Activated CD4-positive, alpha-beta T cell treated with anti-CD3 and anti-CD28 coated beads for 1 hour (primary cell): Measurements from ENCODE around the gene BTBD9.

Experiments used
- DNase-seq: peaks from one replicate; pipeline ENCODE4 v3.0.0-alpha.2; 2020

BTBD9 gene

DNA sequence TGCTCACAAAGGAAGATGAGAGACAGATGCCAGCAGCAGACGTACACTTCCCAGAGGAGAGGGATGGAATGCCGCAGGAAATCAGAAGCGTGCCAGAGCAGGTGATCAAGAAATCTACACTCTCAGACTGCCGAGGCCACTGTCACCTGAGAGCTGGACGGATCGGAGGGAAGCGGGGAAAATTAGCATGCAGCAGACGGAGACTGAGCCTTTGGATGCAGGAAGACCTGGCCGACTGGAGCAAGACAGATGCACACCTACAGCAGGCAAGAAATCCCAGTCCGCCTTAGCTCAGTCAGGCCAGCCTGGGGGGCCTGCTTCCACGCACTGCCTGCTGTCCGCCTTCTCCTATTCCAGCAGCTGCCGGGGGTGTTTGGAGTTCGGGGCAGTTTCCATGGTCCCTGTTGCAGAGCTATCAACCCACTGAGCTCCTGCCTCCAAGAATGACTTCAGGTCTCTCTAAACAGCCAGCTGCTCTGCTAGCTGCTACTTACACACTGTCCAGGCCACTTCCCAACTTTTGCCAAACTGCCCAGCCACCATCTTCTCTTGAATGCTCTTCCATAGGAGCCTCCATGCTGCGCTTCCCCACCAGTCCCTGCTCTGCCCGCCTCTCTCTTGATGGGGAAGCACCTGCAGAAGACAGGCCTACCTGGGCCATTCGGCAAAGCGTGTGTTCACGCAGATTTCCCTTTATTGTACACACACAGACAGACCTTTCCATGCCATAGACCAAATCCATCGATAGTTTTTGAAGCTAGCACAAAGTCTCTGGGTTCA is 451.7 kb downstream of the BTBD9 start:
- DNase-seq = no peak

DNA sequence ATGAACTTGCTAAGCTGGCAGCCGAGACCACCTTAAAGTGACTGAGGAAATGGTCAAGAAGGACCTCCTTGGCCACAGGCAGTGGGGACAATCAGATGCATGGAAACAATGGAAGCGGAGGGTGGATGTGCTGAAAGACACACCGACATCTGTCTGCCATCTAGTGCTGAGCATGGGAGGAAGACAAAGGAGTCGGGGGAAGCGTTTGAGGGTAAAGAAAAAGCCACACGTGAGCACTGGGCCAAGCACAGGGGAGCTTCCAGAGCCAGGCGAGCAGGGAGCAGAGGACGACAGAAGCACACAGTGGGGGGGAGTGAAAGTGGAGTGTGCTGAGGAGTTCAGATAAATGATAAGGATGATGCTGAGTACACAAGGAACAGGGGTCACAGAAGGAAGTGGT is 452.4 kb downstream of the BTBD9 start:
- no peak for DNase-seq

DNA sequence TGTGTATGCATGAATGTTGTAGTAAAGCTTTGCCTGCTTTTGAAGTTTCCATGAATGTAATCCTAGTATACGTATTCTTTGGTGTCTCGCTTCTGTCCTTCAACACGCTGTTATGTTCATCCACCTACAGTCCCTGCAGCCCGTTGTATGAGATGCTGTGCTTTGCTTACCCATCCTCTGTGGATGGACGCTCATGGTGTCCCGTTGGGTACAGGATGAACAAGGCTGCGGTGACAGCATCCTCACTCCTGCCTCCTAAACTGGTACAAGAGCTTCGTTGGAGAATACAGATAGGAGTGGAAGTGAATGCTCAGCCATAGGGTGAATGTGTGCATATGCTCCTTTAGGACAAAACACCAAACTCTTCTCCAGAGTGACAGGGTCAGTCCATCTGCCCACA is 454.0 kb downstream of the BTBD9 start:
- no peak for DNase-seq

DNA sequence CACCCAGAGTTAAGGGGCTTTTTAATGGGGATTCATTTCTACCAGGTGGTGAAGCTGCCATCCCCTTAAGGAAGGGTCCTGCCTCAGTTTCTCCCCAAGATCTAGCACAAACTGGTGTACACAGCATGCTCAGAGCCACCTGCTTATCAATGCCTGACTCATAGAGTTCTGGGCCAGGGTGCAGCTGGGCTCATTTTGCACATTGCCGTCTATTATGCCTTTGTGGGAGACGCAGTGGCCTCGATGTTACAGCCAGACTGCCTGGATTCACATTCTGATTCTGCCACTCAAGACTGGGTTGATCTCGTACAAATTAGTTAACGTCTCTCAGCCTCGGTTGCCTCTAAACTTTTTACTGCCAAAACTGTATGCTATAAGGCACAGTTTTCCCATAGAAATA is 454.5 kb downstream of the BTBD9 start:
- DNase-seq = no peak

DNA sequence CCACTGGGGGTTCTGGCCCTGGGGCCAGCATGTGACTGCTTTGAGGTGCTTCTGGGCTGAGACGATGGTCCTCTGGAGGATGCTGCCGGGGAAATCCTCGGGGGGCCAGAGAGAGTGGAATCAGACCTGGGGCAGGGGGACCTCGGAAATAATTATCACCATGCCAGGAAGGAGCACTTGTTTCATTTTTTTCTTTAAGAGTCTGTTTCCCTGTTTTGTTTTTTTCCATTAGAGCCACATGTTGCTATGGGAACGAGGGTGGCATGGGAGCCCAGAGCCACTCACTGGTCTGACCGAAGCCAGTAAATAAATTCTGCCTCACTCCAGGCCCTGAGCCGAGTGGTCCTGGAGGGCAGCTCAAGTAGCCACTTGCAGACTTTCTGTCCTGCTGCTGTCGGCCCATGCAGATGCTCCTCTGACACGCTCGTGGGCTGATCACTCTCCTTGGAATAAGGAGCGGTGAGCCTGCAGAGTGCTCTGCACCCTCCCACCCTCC is 455.1 kb downstream of the BTBD9 start:
- no peak for DNase-seq

DNA sequence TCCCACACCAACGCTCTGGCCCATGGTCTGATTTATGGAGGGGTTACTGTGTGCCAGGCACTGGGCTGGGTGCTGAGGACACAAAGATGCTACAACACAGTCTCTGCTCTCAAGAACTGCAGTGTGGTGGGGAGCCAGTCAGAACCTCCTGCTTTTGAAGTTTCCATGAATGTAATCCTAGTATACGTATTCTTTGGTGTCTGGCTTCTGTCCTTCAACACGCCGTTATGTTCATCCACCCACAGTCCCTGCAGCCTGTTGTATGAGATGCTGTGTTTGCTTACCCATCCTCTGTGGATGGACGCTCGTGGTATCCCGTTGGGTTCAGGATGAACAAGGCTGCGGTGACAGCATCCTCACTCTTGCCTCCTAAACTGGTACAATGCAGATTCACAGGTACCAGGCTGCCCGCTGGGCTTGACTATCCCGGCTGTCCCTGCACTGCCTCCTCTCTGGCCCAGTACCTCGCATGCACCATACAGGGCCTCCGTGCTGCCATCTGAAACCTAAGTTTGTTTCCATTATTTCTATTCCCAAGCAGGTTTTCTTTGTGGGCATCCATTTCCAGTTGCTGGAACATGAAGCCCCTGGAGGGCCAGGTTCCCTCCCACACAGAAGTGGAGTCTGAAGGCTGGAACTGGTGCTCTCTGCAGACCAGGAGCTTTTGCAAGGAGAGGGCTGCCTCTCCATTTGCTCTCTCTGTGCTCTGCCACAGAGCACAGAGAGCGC is 455.7 kb downstream of the BTBD9 start:
- DNase-seq = no peak

- no peak for DNase-seq
Measured at GRCh38 chr6:38182426-38182825, 457.3 kb downstream of the BTBD9 start.

- DNase-seq = no peak
Measured at GRCh38 chr6:38180586-38180985, 459.1 kb downstream of the BTBD9 start.

DNA sequence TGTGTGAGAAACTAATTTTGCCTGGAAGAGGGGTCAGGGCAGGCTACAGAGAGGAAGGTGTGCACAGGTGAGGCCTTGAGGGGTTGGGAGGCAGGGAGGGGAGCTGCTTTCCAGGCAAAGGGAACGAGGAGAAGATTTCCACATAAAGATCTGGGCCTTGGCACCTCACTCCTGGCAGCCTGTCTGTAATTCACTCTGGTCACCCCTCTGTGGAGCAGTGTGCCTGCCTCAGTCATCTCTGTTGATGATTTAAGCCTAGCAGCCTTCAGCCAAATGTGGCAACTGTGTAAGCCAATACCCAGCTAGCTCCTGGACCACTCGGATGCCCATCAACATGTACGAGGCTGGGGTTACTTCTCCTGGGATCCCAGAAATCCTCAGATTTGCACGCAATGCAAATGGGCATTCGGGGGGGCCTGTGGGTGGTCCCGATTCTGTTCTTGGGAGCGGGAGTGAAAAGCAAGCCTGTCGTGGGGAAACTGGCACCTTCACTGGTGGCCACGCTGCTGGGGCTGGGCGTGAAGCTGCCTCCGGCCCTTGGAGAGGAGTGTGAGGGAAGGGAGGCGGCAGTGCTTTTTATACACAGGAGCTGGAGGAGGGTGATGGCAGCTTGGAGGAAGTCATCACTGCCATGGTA is 459.8 kb downstream of the BTBD9 start:
- no peak for DNase-seq

GRCh38 chr6:38179300-38179699 is 460.4 kb downstream of the BTBD9 start:
- DNase-seq = no peak

DNA sequence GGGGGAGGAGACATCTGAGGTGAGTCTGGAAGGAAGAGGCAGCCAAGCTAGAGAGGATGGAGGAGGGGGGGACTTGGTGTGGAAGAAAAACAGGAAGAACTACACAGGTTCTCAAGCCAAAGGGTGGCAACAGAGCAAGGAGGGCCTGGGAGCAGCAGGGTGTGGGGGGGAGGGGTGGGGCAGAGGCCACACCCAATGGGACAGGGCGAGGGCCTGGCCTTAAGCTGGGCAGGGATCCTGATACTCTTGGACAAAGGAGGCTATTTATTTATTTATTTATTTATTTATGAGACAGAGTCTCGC is 461.2 kb downstream of the BTBD9 start:
- DNase-seq = no peak

- no peak for DNase-seq
Measured at GRCh38 chr6:38177882-38178583, 461.7 kb downstream of the BTBD9 start.

GRCh38 chr6:38176797-38177751 is 462.7 kb downstream of the BTBD9 start:
- no peak for DNase-seq

DNA sequence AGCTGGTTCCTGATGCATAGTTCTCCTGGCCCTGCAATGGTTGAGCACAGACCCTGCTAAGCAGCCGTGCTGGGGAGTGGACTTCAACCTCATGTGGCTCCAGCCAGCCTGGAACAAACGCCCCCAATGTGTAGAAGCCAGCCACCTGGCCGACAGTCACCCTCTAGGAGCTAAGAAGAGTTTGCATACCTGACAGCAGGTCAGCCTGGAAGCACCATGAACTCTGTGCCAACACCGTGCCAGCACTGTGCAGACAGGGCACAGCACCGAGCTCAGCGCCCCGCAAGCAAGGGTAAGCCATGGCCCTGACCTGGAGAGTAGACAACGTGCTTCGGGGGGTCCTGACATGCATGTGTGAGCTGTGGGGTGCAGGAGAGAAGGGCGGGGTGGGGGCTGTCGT is 463.9 kb downstream of the BTBD9 start:
- no peak for DNase-seq

DNA sequence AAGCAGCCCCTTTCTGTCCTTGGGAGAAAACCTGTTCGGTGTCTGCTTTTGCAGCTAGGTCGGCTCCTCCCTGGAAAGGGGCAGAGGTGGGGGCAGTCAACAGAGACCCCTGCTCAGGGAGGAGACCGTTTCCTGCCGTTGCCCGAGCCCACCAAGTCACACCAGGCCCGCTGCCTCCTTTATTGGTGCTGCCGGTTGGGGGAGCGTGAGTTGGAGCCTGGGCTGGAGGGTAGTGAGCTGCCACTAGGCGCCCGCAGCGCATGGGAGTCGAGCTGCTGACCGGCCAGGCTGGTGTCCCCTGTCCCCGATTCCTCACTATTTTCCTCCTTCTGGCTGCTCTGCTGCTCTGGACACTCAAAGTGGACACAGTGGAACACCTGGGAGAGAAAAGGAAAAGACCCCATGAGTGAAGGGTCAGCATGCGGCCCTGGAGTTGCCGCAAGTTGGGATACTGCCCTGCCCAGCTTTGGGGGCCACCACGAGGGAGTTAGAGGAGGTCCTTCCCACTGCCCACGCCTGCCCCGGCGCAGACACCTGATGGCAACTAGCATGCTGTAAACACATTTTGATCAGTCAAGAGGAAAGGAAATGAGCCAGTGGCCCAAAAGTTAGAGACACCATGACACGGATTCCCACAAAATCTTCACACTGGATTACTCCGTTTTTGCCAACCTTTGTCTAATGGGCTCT is 464.8 kb downstream of the BTBD9 start:
- DNase-seq = no peak

DNA sequence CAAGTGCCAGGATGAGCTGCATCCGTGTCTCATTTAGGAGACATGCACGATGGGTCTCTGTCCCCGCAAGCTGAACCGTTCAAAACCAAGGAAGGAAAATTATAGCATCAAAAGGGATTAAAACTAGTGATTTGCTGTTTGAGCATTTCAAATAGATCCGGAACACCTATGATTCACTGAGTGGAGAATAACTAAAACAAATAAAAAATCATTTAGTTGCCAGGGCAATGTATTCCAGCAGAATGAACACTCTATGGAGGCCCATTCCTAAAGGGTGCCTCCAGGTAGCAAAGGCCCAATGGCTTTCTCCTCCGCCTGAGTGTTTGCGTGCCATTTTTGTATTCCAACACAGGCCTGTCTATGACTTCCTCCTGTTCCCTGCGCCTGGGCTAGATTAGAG is 465.4 kb downstream of the BTBD9 start:
- DNase-seq = no peak

DNA sequence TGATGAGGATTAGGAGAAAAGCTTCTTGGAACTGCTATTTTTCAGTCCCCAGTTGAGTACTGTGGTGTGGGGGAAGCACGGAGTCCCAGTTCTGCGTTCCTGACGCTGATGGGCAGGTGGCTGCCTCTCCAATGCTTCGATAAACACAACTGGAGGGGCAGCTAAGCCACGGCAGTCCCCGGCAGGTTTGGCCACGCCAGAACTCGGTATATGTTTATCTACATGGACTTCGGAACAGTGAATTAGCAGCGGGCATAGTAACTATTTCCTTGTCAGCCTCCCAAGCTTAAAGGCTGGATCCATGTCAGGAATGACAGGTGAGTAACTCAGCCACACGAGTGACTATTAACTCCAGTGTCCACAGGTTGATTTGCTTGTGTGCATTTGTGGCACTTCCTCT is 465.8 kb downstream of the BTBD9 start:
- DNase-seq = no peak

GRCh38 chr6:38172739-38173410 is 466.9 kb downstream of the BTBD9 start:
- no peak for DNase-seq

DNA sequence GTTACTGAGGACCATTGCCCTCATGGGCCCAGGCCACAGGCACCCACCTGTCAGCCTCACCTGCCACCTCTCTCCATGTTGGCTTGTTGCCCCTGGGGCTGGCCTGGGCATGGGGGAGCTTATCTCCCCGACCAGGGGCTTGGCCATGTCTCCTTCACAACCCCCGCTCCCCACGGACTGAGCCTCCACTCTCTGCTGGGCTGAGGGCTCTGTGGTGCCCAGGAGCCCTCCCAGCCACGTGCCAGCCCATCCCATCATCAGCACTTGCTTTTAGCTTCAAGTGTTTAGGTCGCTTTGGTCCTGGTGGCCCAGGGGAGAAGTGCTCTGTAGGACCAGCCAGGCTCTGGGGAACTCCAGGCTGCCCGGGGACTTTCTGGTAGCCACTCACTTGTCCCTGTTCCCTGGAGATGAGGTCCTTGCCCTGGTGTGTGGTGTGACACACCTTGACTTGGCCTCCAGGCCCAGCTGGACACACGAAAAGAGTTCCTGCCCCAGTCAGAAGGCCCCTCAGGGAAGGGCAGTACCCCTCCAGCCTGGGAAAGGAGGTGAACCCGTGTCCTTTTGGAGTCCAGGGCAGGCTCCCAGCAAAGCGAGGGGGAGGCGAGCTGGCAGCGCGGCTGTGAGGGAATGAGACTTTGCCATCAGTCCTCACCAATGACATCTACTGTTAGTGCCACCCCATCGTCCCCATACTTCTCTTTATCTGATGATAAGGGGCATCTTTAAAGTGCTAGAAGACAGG is 467.6 kb downstream of the BTBD9 start:
- no peak for DNase-seq

GRCh38 chr6:38170666-38171355 is 468.9 kb downstream of the BTBD9 start:
- no peak for DNase-seq
